22Rv1 (cell line): ENCODE measurements around the gene HMBS.

Experiments
- ZFX ChIP-seq: fragments of 450-650 bp; IDR thresholded peaks from 2 replicates; pipeline ENCODE4 v1.6.1; 2017; ENCODE audit warnings: antibody characterized with exemption, borderline replicate concordance
- TF ChIP-seq, protein P1 (sequence below): fragments of 450-650 bp; IDR thresholded peaks from 2 replicates; pipeline ENCODE4 v1.5.1; 2017; ENCODE audit warnings: mild to moderate bottlenecking

DNA sequence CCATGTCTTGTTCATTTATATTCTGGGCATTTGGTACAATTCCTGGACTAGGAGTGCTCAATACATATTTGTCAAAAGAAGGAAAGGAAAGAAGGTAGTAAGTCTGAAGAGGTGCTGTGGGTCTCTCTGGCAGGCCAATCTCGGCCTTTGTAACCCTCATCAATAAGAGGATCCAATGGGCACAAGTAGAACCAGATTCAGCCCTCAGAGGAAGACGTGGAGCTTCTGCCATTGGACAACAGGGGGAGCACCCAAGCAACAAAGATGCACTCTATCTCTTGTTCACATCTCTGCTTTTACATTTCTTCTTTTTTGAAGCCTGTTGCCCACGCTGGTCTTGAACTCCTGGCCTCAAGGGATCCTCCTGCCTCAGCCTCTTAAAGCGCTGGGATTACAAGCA lies 19.3 kb upstream of the HMBS start:
- TF ChIP-seq, protein P1, sequence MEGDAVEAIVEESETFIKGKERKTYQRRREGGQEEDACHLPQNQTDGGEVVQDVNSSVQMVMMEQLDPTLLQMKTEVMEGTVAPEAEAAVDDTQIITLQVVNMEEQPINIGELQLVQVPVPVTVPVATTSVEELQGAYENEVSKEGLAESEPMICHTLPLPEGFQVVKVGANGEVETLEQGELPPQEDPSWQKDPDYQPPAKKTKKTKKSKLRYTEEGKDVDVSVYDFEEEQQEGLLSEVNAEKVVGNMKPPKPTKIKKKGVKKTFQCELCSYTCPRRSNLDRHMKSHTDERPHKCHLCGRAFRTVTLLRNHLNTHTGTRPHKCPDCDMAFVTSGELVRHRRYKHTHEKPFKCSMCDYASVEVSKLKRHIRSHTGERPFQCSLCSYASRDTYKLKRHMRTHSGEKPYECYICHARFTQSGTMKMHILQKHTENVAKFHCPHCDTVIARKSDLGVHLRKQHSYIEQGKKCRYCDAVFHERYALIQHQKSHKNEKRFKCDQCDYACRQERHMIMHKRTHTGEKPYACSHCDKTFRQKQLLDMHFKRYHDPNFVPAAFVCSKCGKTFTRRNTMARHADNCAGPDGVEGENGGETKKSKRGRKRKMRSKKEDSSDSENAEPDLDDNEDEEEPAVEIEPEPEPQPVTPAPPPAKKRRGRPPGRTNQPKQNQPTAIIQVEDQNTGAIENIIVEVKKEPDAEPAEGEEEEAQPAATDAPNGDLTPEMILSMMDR, result peak; percentile 60
- TF ChIP-seq ZFX, result no peak
